Right atrium auricular region (tissue), 2 donors: ENCODE results near the gene DNAH2. TPM values are rescaled to one million over a fixed set of nuclear protein-coding genes. Genes with fewer than 3 reads are reported as not detected.

ENCODE experiments used
- DNase-seq: peaks from one replicate; pipeline ENCODE4 v3.0.0-alpha.2; 2019; ENCODE audit warnings: low spot score
- H3K27ac ChIP-seq, 2 donors: fragments of 200-600 bp; sonication (generic); 1 replicate in 1 of 2; 2 replicates in 1 of 2; pipeline ENCODE4 v1.5.1; 2016 to 2019
- H3K27me3 ChIP-seq, 2 donors: fragments of 200-600 bp; sonication (generic); one replicate each; pipeline versions ENCODE4 v1.5.1 to v1.6.0; 2017 to 2019
- H3K36me3 ChIP-seq: fragments of 200-600 bp; sonication (generic); one replicate; pipeline ENCODE4 v1.5.1; 2016
- H3K4me1 ChIP-seq, 2 donors: fragments of 200-600 bp; sonication (generic); one replicate each; pipeline versions ENCODE4 v1.5.1 to v1.6.0; 2017 to 2019
- H3K4me3 ChIP-seq, 2 donors: fragments of 200-600 bp; sonication (generic); 1 replicate in 1 of 2; 2 replicates in 1 of 2; pipeline ENCODE4 v1.5.1; 2017 to 2019; ENCODE audit warnings: mild to moderate bottlenecking in 1 of 2, moderate library complexity in 1 of 2
- H3K9me3 ChIP-seq, 2 donors: fragments of 200-600 bp; sonication (generic); one replicate each; pipeline ENCODE4 v1.5.1; 2019
- CTCF ChIP-seq, 2 donors: fragments of 200-600 bp; sonication (generic); IDR thresholded peaks; one replicate each; pipeline ENCODE4 v1.5.1; 2019; ENCODE audit warnings: antibody characterized with exemption in 2 of 2
- total RNA-seq, 2 donors: library from RNA; depleted of rRNA; stranded (reverse); fragments of >200 nt; gene quantifications; one replicate each; pipeline ENCODE4 v1.1.0, GENCODE V29; 2016

The DNAH2 gene
- total RNA-seq, 2 donors from 2014 or later, result 0.08 TPM; not detected in 1

- peak overlapping the region in 1 of 2 donors; percentile 9 for H3K27ac ChIP-seq
- no peak for DNase-seq
- peaks cover 0 to 31% of the 10 kb centered on the region in 2 donors for H3K4me1 ChIP-seq
- no peaks in the 10 kb centered on the region for H3K27me3 ChIP-seq
- no peak for TF ChIP-seq CTCF (IDR thresholded peaks at IDR 0.05)
- H3K4me3 ChIP-seq, result no peak overlapping the region
- H3K9me3 ChIP-seq, result no peaks in the 10 kb centered on the region
- no peaks in the 10 kb centered on the region for H3K36me3 ChIP-seq
These were observed 165.1 kb downstream of the DNAH2 start for GRCh38 chr17:7882629-7883028.

Other genes with a start within 250 kb of the DNAH2 start
- gene ZBTB4, start 238.1 kb upstream of the DNAH2 start, total RNA-seq, result 10 to 100 TPM; 50.5 to 67.3 TPM
- gene SLC35G6, start 236.3 kb upstream of the DNAH2 start, total RNA-seq, result not detected
- gene POLR2A, start 233.4 kb upstream of the DNAH2 start, total RNA-seq, result 10 to 100 TPM; 28.4 to 41.2 TPM
- gene TNFSF12, start 168.7 kb upstream of the DNAH2 start, total RNA-seq, result 10 to 100 TPM; 39.6 to 50.2 TPM
- 10 to 100 TPM; 11.0 to 16.9 TPM for gene TNFSF13, start 159.0 kb upstream of the DNAH2 start, total RNA-seq
- 10 to 100 TPM; 45.9 to 56.1 TPM for gene SENP3, start 155.8 kb upstream of the DNAH2 start, total RNA-seq
- 10 to 100 TPM; 16.2 to 54.2 TPM for gene CD68, start 138.1 kb upstream of the DNAH2 start, total RNA-seq
- gene MPDU1, start 133.9 kb upstream of the DNAH2 start, total RNA-seq, result 10 to 100 TPM; 55.4 to 81.1 TPM
- 10 to 100 TPM in 1 of 2 donors, 1 to 10 TPM in 1; 5.6 to 11.5 TPM for gene SOX15, start 127.7 kb upstream of the DNAH2 start, total RNA-seq
- gene FXR2, start 102.8 kb upstream of the DNAH2 start, total RNA-seq, result 10 to 100 TPM; 70.3 to 83.6 TPM
- gene SAT2, start 89.9 kb upstream of the DNAH2 start, total RNA-seq, result 10 to 100 TPM; 56.0 to 78.5 TPM
- under 1 TPM in 1 of 2 donors, not detected in 1; 0.39 TPM for gene SHBG, start 87.6 kb upstream of the DNAH2 start, total RNA-seq
- gene ATP1B2, start 66.8 kb upstream of the DNAH2 start, total RNA-seq, result 1 to 10 TPM; 1.2 to 2.2 TPM
- gene TP53, start 30.3 kb upstream of the DNAH2 start, total RNA-seq, result 10 to 100 TPM; 12.9 to 20.1 TPM
- gene WRAP53, start 29.3 kb upstream of the DNAH2 start, total RNA-seq, result 1 to 10 TPM; 3.7 to 6.1 TPM
- gene EFNB3, start 12.5 kb upstream of the DNAH2 start, total RNA-seq, result 1 to 10 TPM; 2.1 to 5.9 TPM
- 10 to 100 TPM; 11.0 to 11.1 TPM for gene KDM6B, start 116.5 kb downstream of the DNAH2 start, total RNA-seq
- gene TMEM88, start 137.3 kb downstream of the DNAH2 start, total RNA-seq, result 10 to 100 TPM; 42.5 to 53.2 TPM
- 10 to 100 TPM; 77.1 to 85.0 TPM for gene NAA38, start 139.8 kb downstream of the DNAH2 start, total RNA-seq
- 1 to 10 TPM; 5.1 to 6.8 TPM for gene CYB5D1, start 140.3 kb downstream of the DNAH2 start, total RNA-seq
- 10 to 100 TPM; 17.6 to 44.7 TPM for gene CHD3, start 171.0 kb downstream of the DNAH2 start, total RNA-seq
- gene RNF227, start 198.5 kb downstream of the DNAH2 start, total RNA-seq, result 1 to 10 TPM; 1.6 to 5.8 TPM
- under 1 TPM in 1 of 2 donors, not detected in 1; 0.39 TPM for gene KCNAB3, start 212.1 kb downstream of the DNAH2 start, total RNA-seq
- gene TRAPPC1, start 214.2 kb downstream of the DNAH2 start, total RNA-seq, result 10 to 100 TPM; 52.4 to 68.2 TPM
- gene CNTROB, start 214.5 kb downstream of the DNAH2 start, total RNA-seq, result 1 to 10 TPM; 4.6 to 8.3 TPM